Pancreas (tissue), 10 donors: ENCODE data around the gene CELF4. TPM values are rescaled to one million over a fixed set of nuclear protein-coding genes. Genes with fewer than 3 reads are reported as not detected.

Source experiments
- ATAC-seq, 4 donors: fragments of 200-7000 bp; cut with Tn5 transposase; one replicate each; pipeline versions ENCODE4 v1.8.0 to v1.9.1; 2020; ENCODE audit warnings: mild to moderate bottlenecking in 4 of 4, moderate library complexity in 4 of 4
- DNase-seq, 6 donors: peaks; one replicate each; pipeline ENCODE4 v3.0.0-alpha.2; 2020
- FAIRE-seq: peaks from 2 replicates; lab custom pipeline; 2012; peaks lifted over from hg19 to GRCh38; lab: Jason Lieb, UNC
- H3K27ac ChIP-seq, 4 donors: fragments of 200-600 bp; sonication (generic); 1 replicate in 3 of 4; 2 replicates in 1 of 4; pipeline versions ENCODE4 v1.5.0 to v1.8.0; 2020
- H3K27me3 ChIP-seq, 4 donors: fragments of 200-600 bp; one replicate each; pipeline ENCODE4 v1.8.0; 2021
- H3K36me3 ChIP-seq, 3 donors: fragments of 200-600 bp; sonication (generic) in 1 of 3; one replicate each; pipeline versions ENCODE4 v1.5.0 to v1.8.0; 2020 to 2021
- H3K4me1 ChIP-seq, 3 donors: fragments of 200-600 bp; one replicate each; pipeline ENCODE4 v1.8.0; 2021
- H3K4me3 ChIP-seq, 4 donors: fragments of 200-600 bp; sonication (generic) in 2 of 4; one replicate each; pipeline versions ENCODE4 v1.5.0 to v1.8.0; 2020 to 2021
- H3K9me3 ChIP-seq, 4 donors: fragments of 200-600 bp; one replicate each; pipeline ENCODE4 v1.8.0; 2021
- CTCF ChIP-seq, 4 donors: fragments of 200-600 bp; sonication (generic) in 3 of 4; IDR thresholded peaks; one replicate each; pipeline versions ENCODE4 v1.5.0 to v1.8.0; 2021; ENCODE audit warnings: antibody characterized with exemption in 4 of 4
- WGBS, 2 donors: extraction: QIAGEN DNeasy Blood & Tissue Kit; methylation state at CpG; one replicate each; pipeline ENCODE4 v1.1.7; 2013; 5-methylcytosine and 5-hydroxymethylcytosine counted together
- intact Hi-C, 3 donors: fragments of 100-400 bp; cut with DNase I; formaldehyde crosslinking; loops; one replicate each; pipeline versions ENCODE4 v1.11.1 to v1.14.2; 2022
- polyA plus RNA-seq, 2 donors: library from polyadenylated mRNA; stranded (reverse); fragments of 200-250 nt; gene quantifications; one replicate each; pipeline ENCODE4 v1.2.3, GENCODE V29; 2013
- total RNA-seq, 6 donors: library from RNA; stranded (reverse); fragmentation: NEBNext Ultra II Directional in 4 of 6; extraction: Animal tissue kit (Norgen Biotek cat#: 25700) in 4 of 6; gene quantifications; one replicate each; pipeline versions ENCODE4 v1.2.1 to v1.2.4, GENCODE V29; 2021 to 2023
- donor health status: healthy with polysubstance abuse.
- donor health status: DM: no; HTN: no; CAD: no; lungs with moderate emphysema.
- donor health status: DM: no; HTN: no; CAD: no.
- donor health status: control.
- donor health status: control.
- donor health status: Bipolar disorder and iron deficiency.
- donor health status: DM: yes; HTN: yes; CAD: no.
- donor health status: DM: no; HTN: no; CAD: no.
- donor health status: DM: no; HTN: no; CAD: no.
- donor health status: DM: yes; HTN: yes; CAD: no.

Gene CELF4
- total and polyA plus RNA-seq, 8 donors, result 1.0 to 10.0 (median 2.8) TPM

GRCh38 chr18:37456395-37456794, 109.2 kb downstream of the CELF4 start:
- H3K9me3 ChIP-seq, result no peaks in the 10 kb centered on the region
- H3K36me3 ChIP-seq, result no peaks in the 10 kb centered on the region
- FAIRE-seq, result no peak
- intact Hi-C loops, result loop anchor here in 1 of 3 donors (10.0 kb wide), 1 partner anchor 78 kb away; no protein-coding TSS in a partner anchor
- no peaks in the 10 kb centered on the region for H3K27me3 ChIP-seq
- TF ChIP-seq CTCF (IDR thresholded peaks at IDR 0.05), result no peak
- DNase-seq, result no peak
- no peaks in the 10 kb centered on the region for H3K4me1 ChIP-seq
- no peak overlapping the region for H3K27ac ChIP-seq
- no peak for ATAC-seq
- no peak overlapping the region for H3K4me3 ChIP-seq
- WGBS, 2 donors, result 78 to 82% methylated on average over 5 of the region's 5 CpGs

DNA sequence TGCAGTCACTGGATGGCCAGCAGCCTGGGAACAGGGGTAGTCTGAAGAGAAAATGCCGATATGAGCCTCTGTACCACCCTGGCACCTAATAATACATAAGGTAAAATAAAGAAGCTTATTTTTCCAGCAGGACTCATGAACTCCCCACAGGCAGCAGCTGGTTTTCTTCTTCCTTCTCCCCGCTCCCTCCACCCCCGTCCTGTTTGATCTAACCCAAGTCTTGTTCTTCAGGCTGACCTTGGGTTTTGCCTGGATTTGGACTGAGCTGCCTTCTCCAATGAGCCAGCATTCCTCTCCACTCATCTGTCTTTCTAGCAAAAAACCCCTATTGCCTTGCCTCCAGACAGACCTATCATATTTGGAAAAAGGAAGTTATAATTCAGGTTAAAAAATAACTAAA, 111.8 kb downstream of the CELF4 start:
- ATAC-seq, result peak in 2 of 4 donors; percentile 19 to 67
- no peak for FAIRE-seq

DNA sequence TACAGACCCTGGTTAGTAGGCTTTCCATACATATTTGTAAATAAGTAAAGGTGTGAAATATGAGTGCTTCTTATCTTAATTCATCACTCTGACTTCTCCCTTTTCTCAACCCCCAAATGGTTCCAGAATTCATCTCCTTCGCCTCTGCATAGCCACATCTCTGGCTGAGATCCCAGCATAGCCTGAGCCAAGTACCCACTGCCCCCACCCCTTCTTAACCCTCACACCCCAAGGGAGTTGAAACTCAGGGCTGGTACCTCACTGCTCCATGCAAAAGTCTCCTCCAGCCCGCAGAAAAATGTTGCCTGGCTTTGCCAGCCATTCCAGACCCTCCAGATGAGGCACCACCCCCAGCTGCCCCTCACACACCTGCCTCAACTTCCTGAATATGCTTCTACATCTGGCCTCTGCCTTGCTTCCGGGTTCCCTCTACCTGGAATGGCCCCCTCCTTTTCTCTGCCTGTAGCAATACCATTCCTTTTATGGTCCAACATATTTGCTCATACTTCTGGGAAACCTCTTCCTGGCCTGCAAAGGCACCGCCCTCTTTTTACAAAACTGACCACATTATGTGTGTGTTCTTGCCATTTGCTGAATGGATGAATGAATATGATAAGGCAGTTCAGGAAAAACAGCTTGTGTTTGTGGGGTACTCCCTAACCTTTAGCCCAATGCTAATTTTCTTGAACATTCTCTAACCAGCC, 112.8 kb downstream of the CELF4 start:
- H3K9me3 ChIP-seq, result no peaks in the 10 kb centered on the region
- no peaks in the 10 kb centered on the region for H3K36me3 ChIP-seq
- FAIRE-seq (no peak), ATAC-seq (peak in 3 of 4 donors; percentile 64 to 74 (median 73)), DNase-seq (no peak)
- no peak overlapping the region for H3K4me3 ChIP-seq
- no peak for TF ChIP-seq CTCF (IDR thresholded peaks at IDR 0.05)
- WGBS, 2 donors, result 39 to 45% methylated on average over 4 of the region's 4 CpGs
- no peaks in the 10 kb centered on the region for H3K4me1 ChIP-seq
- no peaks in the 10 kb centered on the region for H3K27me3 ChIP-seq
- intact Hi-C loops, result loop anchor here in 1 of 3 donors (10.0 kb wide), 1 partner anchor 82 kb away; no protein-coding TSS in a partner anchor
- H3K27ac ChIP-seq, result peak overlapping the region in 2 of 4 donors; percentile 8 to 23

More for the DNA sequence above, 111.8 kb downstream of the CELF4 start:
- Histone ChIP-seq H3K4me3 (no peak overlapping the region), H3K27me3 (no peaks in the 10 kb centered on the region), H3K9me3 (no peaks in the 10 kb centered on the region), H3K4me1 (no peaks in the 10 kb centered on the region), H3K36me3 (no peaks in the 10 kb centered on the region), H3K27ac (peak overlapping the region in 2 of 4 donors; percentile 8 to 41)
- intact Hi-C loops, result loop anchor here in 1 of 3 donors (10.0 kb wide), 1 partner anchor 81 kb away; no protein-coding TSS in a partner anchor
- DNase-seq, result peak in 1 of 6 donors; percentile 30
- no peak for TF ChIP-seq CTCF (IDR thresholded peaks at IDR 0.05)
- WGBS, 2 donors, result 42 to 52% methylated on average over 3 of the region's 3 CpGs

GRCh38 chr18:37452015-37452414, 113.6 kb downstream of the CELF4 start:
- Histone ChIP-seq H3K27ac (no peak overlapping the region), H3K4me1 (no peaks in the 10 kb centered on the region), H3K4me3 (no peak overlapping the region), H3K27me3 (no peaks in the 10 kb centered on the region), H3K36me3 (no peaks in the 10 kb centered on the region), H3K9me3 (no peaks in the 10 kb centered on the region)
- 74 to 81% methylated on average over 6 of the region's 6 CpGs for WGBS, 2 donors
- ATAC-seq, result no peak
- FAIRE-seq, result no peak
- no peak for DNase-seq
- intact Hi-C loops, result loop anchor here in 1 of 3 donors (10.0 kb wide), 1 partner anchor 83 kb away; no protein-coding TSS in a partner anchor
- no peak for TF ChIP-seq CTCF (IDR thresholded peaks at IDR 0.05)
